ENCODE measurements around the gene CRYBA1.

Gene CRYBA1

DNA sequence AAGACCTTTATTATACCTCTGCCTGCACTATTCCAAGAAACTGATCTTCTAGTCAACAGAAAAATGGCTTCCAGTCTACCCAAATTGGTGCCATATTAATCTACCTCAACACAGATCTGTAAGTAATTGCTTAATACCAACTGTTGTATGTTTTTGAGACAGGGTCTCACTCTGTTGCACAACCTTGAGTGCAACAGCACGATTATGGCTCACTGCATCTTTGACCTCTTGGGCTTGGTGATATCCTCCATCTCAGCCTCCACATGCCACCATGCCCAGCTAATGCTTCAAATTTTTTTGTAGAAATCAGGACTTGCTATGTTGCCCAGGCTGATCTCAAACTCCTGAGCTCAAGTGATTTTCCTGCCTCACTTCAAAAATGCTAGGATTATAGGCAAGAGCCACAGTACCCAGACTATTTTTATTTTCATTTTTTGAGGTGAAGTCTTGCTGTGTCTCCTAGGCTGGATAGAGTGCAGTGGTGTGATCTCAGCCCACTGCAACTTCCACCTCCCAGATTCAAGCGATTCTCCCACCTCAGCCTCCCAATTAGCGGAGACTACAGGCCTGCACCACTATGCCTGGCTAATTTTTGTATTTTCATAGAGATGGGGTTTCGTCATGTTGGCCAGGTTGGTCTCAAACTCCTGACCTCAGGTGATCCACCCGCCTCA is 32.9 kb downstream of the CRYBA1 start:
- no peak for DNase-seq (ENCODE audit: low read depth in 2 of 2)

- DNase-seq (ENCODE audit: low read depth in 2 of 2) = no peak
Measured at GRCh38 chr17:29283496-29283895, 36.8 kb downstream of the CRYBA1 start.

- DNase-seq (ENCODE audit: low read depth in 2 of 2) = no peak
Measured at GRCh38 chr17:29283961-29284360, 37.3 kb downstream of the CRYBA1 start.

DNA sequence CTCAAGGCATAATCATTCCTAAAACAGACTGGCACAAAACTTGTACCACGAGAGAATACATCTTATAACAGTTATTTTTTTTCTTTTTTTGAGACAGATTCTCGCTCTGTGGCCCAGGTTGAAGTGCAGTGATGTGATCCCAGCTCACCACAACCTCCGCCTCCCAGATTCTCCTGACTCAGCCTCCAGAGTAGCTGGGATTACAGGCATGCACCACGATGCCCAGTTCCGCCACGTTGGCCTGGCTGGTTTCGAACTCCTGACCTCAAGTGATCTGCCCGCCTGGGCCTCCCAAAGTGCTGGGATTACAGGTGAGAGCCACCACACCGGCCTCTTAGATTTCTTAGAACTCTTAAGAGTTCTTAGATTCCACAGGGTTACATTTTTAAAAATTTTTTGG is 43.2 kb downstream of the CRYBA1 start:
- DNase-seq (ENCODE audit: low read depth in 2 of 2) = no peak

- DNase-seq (ENCODE audit: low read depth in 2 of 2) = no peak
Measured at GRCh38 chr17:29291163-29291752, 44.6 kb downstream of the CRYBA1 start.

- peak in 1 of 2 experiments; percentile 28 for DNase-seq (ENCODE audit: low read depth in 2 of 2)
Measured at GRCh38 chr17:29292071-29292991, 45.7 kb downstream of the CRYBA1 start.

DNA sequence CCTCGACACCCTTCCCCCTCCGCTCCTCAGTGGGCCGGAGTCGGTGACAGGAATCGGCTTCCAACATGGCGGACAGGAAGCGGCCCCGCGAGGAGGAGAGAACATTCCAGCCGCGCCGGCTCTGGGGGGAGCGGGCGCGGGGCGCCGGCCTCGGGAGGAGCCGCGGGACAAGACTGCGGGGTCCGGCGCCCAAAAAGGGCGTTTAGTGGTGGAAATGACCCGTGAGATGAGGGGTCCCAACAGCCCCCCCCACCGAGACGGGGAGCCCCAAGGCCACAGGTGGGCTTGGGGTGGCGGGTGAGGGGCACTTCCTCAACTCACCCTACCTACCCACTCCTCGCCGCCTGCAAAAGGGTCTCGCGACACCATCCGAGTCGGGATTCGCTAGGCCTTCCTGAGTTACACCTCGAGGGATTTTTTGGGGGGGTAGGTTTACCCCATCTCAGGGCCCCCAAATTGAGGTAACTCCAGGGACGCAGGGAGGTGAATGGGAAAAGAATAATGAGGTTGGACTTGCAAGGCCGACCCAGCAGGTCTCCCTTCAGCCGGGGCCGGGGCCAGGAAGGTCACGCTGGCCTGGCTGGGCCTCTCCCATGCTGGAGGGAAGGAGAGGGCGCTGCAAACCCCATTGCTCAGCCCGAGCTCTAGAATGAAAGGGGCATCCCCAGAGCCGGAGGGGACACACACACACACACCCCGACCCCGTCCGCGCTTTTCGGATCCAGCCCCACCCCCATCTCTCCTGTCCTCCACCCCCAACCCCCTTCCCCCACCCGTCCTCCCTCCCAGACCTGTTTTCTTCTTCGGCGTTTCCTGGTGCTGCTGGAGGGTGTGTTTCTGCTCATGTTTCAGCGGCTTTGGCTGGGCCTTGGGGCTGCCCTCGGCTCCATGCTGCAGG is 46.6 kb downstream of the CRYBA1 start:
- peak; percentile 33 to 52 for DNase-seq (ENCODE audit: low read depth in 2 of 2)

DNA sequence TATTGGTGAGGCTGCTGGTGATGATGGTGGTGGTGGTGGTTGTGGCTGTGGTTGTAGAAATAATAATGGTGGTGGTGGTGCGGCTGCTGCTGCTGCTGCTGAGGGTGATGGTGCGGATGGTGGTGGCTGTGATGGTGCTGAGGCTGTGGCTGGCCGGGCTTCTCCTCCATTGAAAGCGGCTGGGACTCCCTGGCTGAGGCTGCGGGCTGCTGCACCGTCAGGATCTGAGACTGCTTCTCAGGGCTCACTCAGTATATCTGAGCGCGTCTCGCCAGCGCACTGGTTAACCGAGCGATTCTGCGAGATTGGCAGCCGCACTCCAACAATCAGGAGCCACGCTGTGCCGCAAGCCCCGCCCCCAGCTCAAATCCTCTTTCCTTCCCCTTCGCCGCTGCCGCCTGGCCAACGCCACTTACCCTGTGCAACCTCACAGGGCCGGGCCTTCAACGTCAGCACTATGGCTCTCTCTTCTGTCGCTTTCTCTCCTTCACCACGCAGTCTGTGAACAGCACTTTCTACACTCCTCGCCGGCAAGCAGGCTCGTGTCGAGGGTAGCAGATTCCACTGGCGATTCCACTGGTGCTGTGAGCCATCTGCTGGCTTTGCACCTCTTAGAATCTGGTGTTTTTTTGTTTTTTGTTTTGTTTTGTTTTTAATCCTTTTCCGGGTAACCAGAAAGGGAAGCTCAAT is 47.4 kb downstream of the CRYBA1 start, which contains the start of gene NUFIP2:
TSS of gene NUFIP2 (minus strand) at position 259 of the 690 bp plus-strand sequence. CDS start at position 170, 89 bp downstream.
- peak; percentile 97 to 99 for DNase-seq (ENCODE audit: low read depth in 2 of 2)

DNA sequence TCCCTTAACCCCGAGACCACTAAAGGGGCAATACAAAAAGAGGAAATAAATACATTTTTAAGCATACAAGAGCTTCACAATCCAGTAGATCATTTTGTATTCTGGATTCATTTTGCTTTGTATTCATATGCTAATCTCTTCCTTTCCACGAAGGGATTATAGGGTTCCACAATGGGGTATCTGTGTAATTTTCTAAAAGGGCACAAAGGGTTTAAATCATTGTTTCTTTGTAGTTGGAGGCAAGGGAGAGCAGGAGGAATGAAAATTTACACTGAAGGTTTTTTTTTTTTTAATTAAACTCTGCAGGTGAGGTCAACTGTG is 47.9 kb downstream of the CRYBA1 start:
- DNase-seq (ENCODE audit: low read depth in 2 of 2) = no peak

DNA sequence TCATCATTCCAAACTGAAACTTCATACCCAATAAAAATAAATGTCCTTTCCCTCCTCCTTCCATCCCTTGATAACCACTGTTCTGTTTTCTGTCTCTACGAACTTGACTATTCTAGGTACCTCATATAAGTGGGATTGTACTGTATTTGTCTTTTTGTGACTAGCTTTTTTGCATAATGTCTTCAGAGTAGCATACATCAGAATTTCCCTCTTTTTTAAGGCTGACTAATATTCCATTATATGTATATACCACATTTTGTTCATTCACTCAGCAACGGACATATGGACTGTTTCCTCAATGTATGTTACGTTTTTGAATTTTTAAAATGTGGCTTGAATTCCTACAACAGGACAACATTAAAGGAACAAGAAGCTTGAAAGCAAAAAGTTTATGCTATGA is 48.8 kb downstream of the CRYBA1 start:
- no peak for DNase-seq (ENCODE audit: low read depth in 2 of 2)

GRCh38 chr17:29299031-29299430 is 52.4 kb downstream of the CRYBA1 start:
- no peak for DNase-seq (ENCODE audit: low read depth in 2 of 2)

DNA sequence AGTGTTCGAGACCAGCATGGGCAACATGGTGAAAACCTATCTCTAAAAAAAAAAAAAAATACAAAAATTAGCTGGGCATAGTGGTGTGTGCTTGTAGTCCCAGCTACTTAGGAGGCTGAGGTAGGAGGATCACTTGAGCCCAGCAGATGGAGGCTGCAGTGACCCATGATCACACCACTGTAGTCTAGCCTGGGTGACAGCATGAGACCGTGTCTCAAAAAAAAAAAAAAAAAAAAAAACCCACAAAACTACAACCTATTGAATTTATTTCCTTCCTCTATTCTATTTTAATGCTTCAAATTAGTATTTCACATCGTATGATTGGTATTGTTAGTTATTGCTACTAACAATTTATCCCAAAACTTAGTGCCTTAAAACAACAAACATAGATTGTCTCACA is 56.7 kb downstream of the CRYBA1 start:
- DNase-seq (ENCODE audit: low read depth in 2 of 2) = no peak
